Breast epithelium (tissue), 3 donors: ENCODE data around the gene CDKN2AIP.

Experiments
- POLR2A ChIP-seq: fragments of 450-650 bp; IDR thresholded peaks from one replicate; pipeline ENCODE4 v1.6.1; 2016; ENCODE audit warnings: antibody characterized with exemption, mild to moderate bottlenecking, moderate library complexity
- POLR2AphosphoS5 ChIP-seq, 3 donors: sonication (generic); formaldehyde crosslinking; IDR thresholded peaks; one replicate each; pipeline ENCODE4 v1.6.1; 2017; ENCODE audit warnings: antibody characterized with exemption in 3 of 3
- TF ChIP-seq, protein P1 (sequence below), 3 donors: fragments of 450-650 bp; IDR thresholded peaks; one replicate each; pipeline ENCODE4 v1.5.1; 2016 to 2017; ENCODE audit warnings: antibody characterized with exemption in 3 of 3, mild to moderate bottlenecking in 3 of 3, moderate library complexity in 3 of 3

- TF ChIP-seq POLR2A (no peak), POLR2AphosphoS5 (IDR thresholded peaks at IDR 0.05) (no peak)
- TF ChIP-seq, protein P1, sequence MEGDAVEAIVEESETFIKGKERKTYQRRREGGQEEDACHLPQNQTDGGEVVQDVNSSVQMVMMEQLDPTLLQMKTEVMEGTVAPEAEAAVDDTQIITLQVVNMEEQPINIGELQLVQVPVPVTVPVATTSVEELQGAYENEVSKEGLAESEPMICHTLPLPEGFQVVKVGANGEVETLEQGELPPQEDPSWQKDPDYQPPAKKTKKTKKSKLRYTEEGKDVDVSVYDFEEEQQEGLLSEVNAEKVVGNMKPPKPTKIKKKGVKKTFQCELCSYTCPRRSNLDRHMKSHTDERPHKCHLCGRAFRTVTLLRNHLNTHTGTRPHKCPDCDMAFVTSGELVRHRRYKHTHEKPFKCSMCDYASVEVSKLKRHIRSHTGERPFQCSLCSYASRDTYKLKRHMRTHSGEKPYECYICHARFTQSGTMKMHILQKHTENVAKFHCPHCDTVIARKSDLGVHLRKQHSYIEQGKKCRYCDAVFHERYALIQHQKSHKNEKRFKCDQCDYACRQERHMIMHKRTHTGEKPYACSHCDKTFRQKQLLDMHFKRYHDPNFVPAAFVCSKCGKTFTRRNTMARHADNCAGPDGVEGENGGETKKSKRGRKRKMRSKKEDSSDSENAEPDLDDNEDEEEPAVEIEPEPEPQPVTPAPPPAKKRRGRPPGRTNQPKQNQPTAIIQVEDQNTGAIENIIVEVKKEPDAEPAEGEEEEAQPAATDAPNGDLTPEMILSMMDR (IDR thresholded peaks at IDR 0.05): no peak
Measured at GRCh38 chr4:183396227-183396637, 48.2 kb upstream of the CDKN2AIP start.
